Inflammatory macrophage treated with lipopolysaccharide for 4 hours (primary cell): ENCODE measurements around the gene ERC2.

Experiments
- DNase-seq: peaks from one replicate; pipeline ENCODE4 v3.0.0-alpha.2; 2020

Gene ERC2

DNA sequence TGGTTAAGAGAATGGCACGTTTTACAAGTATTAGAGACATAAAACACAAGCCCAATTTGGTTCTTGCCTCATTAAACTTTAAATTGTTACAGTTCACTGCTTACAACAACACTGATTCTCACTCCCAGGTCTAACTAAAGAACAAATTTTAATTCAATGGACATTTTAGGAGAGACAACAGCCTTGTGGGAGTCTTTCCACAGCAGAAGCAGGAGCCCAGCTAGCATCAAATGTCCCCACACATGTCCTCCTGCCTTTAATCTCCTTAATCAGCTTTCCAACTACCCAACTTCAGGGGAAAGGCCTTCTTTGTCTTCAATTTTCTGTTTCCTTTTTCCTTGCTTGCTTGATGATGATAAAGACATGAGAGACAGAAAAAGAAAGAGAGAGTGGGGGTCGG is 693.4 kb downstream of the ERC2 start:
- no peak for DNase-seq

- DNase-seq: no peak
These were observed 696.8 kb downstream of the ERC2 start for GRCh38 chr3:55771503-55771902.

DNA sequence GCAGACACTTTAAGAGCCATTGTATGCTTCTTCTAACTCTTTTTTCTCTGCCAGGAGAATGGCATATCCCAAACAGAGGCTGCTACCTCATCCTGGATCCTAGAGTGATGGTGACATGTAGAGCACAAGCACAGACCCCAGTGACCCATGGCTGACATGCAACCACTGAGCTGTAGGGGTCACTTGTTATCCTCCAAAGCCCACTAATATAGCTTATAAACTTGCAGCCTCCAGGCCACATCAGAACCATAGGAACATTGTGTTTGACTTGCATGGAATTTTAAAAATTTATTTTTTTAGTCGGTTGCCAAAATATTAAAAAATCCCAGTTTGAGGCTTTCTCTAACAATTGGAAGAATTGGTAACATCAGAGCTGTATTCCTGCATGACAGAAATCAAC is 698.2 kb downstream of the ERC2 start:
- DNase-seq: no peak

GRCh38 chr3:55766753-55767152 is 701.5 kb downstream of the ERC2 start:
- no peak for DNase-seq

DNA sequence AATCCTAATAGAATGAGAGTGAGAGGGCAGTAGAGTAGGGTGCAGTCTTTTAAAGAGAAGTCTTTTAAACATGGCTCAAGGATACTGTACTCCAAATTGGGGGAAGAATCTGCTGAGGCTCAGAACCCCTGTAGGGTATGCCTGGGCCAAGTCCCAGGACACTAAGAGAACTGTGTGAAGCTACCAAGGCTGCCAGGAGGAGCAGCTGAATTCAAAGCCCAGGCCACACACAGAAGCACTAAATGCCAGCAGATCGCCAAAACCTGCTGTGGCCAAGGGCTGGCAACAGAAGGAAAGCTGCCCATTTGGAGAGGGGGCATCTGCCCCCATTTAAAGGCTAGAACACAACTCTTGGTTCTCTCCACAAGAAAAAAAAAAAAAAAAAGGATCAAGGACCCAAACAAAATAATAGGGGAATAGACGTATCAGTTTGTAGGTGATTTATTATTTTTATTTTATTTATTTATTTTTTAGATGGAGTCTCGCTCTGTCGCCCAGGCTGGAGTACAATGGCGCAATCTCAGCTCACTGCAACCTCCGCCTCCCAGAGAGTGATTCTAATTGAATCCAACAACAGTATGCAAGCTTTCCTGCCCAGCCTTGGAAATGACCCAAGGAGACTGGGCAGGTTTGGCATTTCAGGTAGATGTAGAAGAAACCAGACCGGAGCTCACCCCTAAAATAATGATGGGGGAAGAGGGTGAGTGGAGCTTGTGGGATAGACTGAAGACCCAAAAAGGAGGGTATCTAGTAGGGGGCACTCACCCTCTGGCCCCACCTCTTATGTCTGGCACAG is 702.2 kb downstream of the ERC2 start:
- DNase-seq: no peak

DNA sequence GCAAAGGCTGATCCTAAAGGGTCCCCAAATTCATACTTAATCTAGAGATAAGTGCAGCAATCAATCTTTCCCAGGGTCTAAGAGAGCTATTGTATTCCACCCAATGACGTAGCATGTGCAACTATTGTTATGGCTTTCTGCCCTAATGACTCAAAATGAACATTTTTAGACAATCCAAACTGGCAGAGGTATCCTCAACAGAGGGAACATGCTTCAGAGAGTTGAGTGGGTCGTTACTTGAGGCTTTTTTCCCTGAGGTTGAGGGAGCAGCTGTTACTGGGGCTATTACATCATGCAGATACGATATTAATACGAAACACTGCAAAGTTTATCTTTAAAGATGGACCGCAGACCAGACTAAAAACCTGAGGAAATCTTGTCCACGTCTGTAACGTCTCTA is 702.9 kb downstream of the ERC2 start:
- DNase-seq: no peak

DNA sequence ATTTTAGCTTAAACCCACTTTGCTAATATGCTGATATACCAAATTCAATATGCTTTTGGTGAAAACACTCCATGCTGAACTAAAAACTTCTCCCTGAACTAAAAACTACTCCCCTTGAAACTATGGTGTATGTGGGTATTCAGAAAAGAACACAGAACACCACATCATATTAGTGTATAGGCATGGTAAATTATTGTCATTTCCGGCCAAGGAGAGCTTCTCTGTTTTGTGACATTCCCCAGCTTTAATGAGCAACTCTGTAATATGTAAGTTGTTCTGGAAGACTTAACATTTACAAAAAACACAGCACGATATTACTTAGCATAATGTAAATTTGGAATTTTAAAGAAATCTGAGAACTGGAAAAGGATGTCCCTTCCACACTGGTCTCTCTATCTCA is 711.3 kb downstream of the ERC2 start:
- DNase-seq: no peak

DNA sequence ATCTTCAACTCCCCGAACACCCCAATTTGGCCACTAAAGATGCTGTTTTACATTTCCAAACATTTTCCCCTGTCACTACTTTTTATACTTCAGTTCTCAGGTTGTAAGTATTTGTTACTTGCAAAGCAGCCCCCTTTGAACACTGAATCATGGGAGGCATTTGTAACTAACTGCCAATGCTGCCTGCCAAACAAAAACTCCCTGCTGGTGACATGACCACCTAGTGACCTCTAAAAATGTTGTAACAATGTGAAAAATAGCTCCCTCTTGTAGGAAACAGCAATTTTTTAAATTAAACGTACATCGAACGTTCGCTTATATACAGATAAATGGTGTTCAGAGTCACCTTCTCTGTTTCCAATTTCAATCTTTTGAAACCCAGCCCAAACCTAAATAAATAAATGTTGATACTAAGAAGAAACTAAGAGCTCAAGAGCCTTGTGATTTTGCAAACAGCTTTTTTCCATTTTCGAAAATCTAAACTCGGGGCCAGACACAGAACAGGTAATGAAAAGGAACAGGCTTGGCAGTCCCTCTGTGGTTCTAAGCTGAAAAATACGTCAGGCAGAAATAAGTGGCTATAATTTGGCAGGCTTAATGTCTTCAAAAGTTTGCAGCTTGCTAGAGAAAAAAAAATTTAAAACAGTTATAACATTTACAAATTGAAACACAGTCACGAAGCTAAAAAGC is 712.6 kb downstream of the ERC2 start:
- DNase-seq: no peak

- DNase-seq: no peak
These were observed 715.4 kb downstream of the ERC2 start for GRCh38 chr3:55752911-55753310.

DNA sequence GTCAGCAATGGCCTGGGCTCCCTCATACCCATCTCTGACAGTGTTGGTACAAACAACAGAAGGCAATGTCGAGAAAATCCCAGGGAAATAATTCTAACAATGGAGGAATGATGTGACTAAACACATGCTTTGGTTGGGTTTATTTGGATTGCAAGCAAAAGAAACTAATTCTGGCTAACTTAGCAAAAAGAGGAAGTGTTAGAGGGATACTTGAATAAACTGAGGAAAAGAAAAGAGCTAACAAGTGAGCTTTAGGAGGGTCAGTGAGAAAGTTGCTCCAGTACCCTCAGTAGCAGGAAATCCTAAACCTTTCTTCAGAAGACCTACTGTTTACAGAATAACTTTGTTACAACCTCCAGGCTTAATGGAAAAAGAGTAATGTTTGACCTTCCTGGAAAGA is 716.5 kb downstream of the ERC2 start:
- DNase-seq: no peak

GRCh38 chr3:55750525-55750924 is 717.7 kb downstream of the ERC2 start:
- DNase-seq: no peak

DNA sequence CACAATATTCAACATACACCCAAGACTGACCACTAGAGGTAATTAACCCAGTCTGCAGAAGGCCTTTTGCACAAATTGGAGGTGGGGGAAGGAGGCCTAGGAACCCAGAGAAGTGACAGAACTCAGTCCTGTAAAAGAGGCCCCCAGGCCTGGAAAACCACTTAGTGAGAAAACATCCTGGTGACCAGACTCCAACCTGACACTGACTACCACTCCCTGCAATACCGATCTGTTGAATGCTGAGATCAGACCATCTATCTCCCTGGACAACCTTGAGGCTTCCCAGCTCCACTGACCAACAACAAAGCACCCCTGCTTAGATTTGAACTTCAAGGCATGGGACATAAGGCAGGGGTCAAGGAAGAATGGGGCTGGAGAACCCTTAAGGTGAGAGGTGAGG is 719.2 kb downstream of the ERC2 start:
- DNase-seq: no peak

DNA sequence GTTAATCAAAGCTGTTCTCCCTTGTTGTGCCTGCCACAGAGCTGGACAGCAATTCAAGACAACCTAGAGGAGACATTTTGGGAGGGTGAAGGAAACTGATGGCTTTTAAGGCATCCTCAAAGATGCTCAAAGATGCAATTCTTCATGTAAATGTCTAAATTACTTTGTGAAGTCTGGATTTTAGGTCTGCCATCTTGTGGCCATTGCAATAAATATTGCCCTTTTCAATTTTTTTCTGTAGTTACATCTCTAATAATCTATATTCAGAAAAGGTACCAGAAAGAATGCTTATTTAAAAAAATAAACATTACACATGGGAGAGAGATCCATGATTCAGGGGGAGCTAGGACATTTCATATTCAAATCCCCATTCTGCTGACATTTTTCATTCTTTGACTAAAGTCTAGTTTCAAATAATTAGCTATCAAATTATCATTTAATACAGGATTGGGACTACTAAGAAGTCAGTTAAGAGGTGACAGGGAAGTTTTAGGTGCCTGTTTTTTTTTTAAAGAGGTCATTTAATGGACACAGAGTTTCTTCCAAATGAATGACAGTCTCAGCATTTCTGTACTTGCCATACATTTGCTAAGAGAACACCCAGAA is 721.4 kb downstream of the ERC2 start:
- DNase-seq: peak; percentile 7

DNA sequence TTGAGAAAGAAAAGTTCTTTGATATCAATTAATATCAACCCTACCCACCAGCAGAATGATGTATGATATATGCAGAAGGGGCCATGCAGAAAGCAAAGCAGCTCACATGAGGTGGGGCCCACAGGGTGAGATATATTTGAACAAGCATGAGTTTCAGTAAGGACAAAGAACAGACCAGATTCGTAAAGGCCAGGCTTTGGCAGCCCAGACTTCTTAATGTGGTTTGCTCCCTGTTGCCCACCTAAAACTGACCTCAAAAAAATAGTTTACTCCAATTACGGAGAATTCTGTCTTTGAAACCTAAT is 725.5 kb downstream of the ERC2 start:
- no peak for DNase-seq

DNA sequence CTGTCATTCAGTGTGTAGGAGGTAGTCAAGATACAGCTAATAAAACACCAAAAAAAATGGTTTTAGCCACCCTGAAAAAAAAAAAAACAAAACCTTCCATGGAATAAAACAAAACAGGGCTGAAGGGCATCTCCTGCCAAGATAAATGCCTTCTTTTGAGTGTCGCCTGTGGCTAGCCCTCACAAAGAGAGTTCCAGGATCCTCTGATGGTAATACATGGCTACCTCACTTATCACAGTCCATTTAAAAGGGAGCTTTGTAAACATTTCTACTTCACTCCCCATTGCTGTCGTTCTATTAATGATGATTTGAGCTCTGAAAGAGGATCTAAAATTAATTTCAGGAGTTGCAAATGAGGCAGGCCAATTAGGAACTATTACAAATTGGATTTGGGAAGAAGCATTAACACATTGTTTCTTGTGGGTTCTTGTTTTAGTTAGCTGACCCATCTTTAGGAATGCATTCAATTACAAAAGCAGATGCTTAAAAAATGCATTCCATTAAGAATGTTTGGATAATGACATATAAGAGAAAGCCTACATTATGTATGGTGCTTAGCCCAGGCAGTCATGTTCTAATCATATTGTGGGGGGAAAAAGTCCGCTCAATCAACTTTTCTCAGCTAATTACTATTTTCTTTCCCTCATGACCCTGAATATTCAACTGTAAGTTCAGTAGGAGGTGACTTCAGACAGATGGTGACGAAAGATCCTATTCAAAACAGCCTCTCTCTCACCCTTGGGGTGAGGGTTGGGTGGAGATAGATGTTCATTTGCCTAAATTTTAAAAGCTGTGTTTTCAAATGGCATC is 726.0 kb downstream of the ERC2 start:
- DNase-seq: no peak

DNA sequence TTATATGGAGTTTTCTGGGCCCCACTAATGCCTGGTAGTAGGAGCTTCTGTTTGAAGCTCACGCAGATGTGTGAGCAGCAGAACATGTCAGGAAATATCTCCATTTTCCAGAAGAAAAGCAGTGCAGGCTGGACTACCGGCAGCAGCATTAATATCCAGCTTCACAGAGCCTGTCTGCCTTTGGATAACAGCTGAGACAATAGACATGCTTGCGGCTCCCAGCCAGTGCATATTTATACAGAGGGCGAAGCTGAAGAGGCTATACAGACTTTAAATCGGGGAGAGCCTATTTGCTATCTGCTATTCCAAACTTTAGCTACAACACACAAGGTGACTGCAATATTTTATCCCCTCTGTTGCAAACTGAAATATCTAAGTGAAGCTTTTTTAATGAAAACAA is 731.1 kb downstream of the ERC2 start:
- DNase-seq: no peak

DNA sequence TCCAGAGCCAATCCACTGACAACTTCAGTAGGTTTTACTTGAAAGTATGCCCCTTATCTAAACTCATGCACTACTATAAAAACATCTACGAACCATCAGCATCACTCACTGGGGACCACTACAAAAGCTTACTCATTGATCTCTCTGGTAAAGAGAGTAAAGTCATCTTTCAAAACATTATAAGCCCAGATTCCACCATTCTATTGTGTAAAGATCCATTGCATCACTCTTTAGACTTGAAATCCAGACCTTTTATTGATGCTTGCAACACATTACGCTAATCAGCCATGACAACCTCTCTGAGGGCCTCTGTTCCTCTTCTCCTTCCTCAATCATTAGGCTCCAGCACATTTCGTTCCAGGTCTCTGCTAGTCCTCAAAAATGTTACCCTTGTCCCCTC is 732.3 kb downstream of the ERC2 start:
- peak; percentile 2 for DNase-seq

DNA sequence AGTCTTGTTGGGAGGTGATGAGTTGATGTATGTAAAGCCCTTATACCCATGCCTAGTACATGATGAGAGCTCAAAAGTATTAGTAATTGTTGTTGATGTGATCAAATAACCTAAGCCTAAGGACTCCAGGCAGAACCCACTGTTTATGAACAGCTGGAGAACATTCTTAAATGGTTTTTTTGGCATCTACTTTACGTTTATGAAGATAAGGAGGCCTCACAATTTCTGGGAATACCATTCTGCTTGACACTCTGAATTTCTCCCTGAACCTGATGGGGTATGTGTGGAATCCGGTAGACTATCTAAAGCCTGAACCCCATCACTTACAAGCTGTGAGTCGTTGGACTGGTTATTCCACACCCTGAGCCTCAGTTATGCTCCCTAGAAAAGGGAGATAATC is 736.5 kb downstream of the ERC2 start:
- no peak for DNase-seq

DNA sequence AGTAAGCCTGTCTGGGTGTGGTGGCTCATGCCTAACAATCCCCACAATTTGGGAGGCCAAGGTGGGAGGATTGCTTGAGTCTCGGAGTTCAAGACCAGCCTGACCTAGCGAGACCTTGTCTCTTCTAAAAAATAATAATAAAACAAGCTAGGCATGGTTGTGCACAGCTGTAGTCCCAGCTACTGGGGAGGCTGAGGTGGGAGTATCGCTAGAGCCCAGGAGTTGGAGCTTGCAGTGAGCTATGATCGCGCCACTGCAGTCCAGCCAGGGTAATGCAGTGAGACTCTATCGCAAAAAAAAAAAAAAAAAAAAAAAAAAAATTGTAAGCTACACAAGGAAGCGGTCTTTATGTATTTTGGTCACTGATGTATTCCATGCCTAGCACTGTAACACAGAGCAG is 738.7 kb downstream of the ERC2 start:
- no peak for DNase-seq

DNA sequence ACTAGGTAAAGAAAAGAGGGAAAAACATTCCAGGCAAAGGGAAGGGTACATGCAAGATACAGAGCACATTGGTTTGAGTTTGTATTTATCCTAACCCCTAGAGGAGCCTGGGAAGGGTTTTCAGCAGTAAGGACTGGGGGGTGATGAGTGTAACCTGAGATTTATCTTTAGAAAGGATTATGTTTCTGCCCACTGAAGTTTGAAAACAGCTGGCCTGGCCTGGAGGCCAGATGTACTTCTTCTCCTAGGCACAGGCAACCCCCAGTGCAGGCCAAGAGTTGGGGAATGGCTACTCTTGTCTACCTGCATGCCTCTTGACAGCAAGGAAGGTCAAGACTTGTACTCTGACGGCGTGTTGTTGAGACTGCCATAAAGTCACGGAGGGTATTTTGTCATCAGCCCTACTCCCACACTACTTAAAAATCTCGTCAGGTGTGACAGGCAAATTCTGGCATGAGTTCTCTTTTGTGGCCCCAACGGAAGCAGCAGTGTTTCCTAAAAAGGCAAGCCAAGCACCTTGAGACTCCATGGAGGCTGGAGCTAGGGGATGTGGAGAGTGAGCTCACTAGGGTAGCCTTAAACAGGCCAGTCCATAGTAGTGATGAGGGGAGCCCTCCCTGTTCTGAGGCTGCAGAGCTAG is 739.7 kb downstream of the ERC2 start:
- no peak for DNase-seq

GRCh38 chr3:55726501-55726775 is 741.8 kb downstream of the ERC2 start:
- DNase-seq: no peak

- DNase-seq: no peak
These were observed 742.4 kb downstream of the ERC2 start for GRCh38 chr3:55725681-55726500.

DNA sequence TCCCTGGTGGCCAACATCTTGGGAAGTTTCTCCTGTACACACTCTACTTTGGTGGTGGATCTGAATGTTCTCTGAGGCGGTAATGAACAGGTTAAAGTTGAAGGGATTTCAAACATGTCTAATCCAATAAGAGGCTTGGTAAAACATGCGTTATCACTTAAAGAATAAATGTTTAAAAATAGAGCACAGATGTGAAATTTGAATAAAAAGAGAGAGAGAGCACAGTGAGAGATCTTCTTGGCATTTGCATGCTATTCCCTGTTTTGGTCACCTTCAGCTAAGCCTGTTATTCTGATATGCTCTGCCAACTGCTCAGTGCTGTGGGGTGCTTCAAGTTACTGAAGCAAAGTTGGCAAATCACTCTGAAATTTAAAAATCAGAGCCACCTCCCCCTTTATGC is 743.4 kb downstream of the ERC2 start:
- DNase-seq: no peak
